ENCODE data around the gene NKAPD1.
A peak's percentile ranks its signal among the peaks of the same experiment; 100 is the strongest.
"Not testable (repeated sequence)": the region's sequence is repeated elsewhere in the genome, so short reads cannot be mapped to it uniquely, and the experiment has no call there.

NKAPD1 gene, protein sequence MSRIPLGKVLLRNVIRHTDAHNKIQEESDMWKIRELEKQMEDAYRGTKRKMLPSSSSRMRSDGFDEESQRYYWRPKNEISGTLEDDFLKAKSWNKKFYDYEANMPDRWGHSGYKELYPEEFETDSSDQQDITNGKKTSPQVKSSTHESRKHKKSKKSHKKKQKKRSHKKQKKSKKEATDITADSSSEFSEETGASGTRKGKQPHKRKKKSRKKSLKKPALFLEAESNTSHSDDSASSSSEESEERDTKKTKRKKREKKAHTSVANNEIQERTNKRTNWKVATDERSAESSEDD

GRCh38 chr11:112073941-112074811 is at the start of gene NKAPD1, which contains the start of gene PIH1D2:
Gene NKAPD1 (plus strand): TSS chr11:112074299. CDS start chr11:112075575, 1,276 bp downstream.
Gene PIH1D2 (minus strand): TSS chr11:112074017. CDS start chr11:112073174, 843 bp downstream.
- peak; percentile 51 to 69 (median 53) for DNase-seq (ENCODE audit: low read depth in 2 of 3, low spot score in 2 of 3)

- peak; percentile 65 to 74 (median 71) for DNase-seq (ENCODE audit: low read depth in 2 of 3, low spot score in 2 of 3)
Observed at GRCh38 chr11:112024773-112025678, 49.1 kb upstream of the NKAPD1 start, which contains the start of gene DLAT. Gene DLAT (plus strand): TSS chr11:112025408. CDS start chr11:112025473, 65 bp downstream.

DNA sequence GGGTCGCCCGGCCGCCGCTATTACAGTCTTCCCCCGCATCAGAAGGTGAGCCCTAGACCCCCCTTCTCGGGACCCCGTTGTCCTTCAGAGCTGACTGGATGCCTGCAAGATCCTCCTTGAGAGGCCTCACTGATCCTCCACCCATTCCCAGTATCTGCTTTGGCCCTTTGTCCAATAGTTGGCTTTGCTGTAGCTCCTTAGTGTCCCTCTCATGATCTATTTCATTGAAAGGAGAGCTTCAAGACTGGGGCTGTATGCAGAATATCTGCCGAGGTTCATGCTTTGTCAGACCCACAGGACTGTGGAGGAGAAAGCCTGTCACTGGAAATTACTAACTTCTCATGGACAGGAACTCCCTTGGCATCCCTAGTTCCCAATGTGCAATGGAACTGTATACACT is 48.4 kb upstream of the NKAPD1 start:
- peak in 1 of 3 experiments; percentile 19 for DNase-seq (ENCODE audit: low read depth in 2 of 3, low spot score in 2 of 3)

GRCh38 chr11:112026784-112027410 is 47.2 kb upstream of the NKAPD1 start:
- DNase-seq (ENCODE audit: low read depth in 2 of 3, low spot score in 2 of 3): not testable (repeated sequence)

GRCh38 chr11:112029460-112029859 is 44.6 kb upstream of the NKAPD1 start:
- DNase-seq (ENCODE audit: low read depth in 2 of 3, low spot score in 2 of 3): no peak

- DNase-seq (ENCODE audit: low read depth in 2 of 3, low spot score in 2 of 3): no peak
Observed at GRCh38 chr11:112033902-112034301, 40.2 kb upstream of the NKAPD1 start.

DNA sequence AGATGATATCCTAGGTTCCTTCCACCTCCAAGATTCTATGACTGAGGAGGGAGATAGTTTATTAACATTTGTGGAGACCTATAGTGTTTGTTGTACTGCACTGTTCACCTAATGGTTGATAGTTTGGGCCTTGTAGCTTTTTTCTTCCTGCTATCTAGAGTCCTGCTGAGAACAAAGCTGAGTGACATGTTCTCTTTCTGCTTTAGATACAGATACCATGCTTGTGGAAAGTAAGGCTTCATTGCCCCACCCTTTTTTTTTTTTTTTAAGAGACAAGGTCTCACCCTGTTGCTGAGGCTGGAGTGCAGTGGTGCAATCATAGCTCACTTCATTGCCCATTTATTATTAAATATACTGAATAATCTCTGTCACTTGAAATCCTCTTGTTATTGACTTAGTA is 36.6 kb upstream of the NKAPD1 start:
- DNase-seq (ENCODE audit: low read depth in 2 of 3, low spot score in 2 of 3): no peak

DNA sequence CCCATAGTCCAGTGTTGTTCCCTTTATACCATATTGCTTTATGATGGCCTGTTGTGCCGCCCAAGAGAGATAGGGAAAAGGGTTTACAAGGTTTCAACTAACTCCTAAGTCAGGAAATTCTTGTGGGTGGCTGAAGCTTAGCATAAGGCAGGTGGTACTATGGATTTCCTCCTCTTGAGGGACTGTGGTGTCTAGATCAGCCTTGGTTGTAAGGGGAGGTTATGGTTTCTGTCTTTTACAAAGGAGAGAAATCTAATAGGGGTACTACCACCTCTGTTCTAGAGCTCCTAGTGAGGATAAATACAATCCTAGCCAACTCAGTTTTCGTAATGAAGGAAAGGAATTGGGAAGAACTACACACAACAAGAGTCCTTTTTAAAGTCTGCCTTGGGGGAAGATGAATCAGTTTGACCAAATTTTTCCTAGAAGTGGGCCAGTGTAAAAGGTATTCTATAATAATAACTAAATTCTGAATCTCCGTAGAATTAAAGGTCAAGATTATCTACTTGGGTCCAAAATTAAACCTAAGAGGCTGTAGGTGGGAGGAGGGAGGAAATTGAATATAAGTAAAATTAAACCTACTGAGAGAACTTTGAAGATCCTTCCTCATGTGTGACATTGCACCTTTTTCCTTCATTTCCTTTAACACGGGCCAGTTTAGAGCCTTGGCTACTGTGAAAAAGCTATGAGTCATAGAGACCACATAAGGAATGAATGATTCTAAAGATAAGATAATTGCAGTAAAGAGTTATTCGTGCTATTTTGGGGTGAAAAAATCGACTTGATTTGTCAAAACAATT is 31.7 kb upstream of the NKAPD1 start:
- DNase-seq (ENCODE audit: low read depth in 2 of 3, low spot score in 2 of 3): no peak

DNA sequence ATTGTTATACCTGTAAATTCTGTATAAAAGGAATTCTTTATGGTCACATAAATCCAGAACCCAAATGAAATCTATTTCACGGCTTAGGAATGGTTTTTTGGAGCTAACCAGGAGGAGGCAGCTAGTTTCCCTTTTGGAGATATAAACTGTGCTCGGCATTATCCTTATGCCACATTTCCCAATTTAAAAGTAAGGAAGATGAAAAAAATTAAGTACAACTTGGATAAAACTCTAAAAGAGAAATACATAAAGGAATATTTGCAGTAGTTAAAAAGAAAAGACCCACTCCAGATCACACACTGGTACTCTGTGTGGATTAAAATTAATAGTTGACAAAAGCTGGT is 31.2 kb upstream of the NKAPD1 start:
- DNase-seq (ENCODE audit: low read depth in 2 of 3, low spot score in 2 of 3): no peak

GRCh38 chr11:112044961-112045360 is 29.1 kb upstream of the NKAPD1 start:
- no peak for DNase-seq (ENCODE audit: low read depth in 2 of 3, low spot score in 2 of 3)

DNA sequence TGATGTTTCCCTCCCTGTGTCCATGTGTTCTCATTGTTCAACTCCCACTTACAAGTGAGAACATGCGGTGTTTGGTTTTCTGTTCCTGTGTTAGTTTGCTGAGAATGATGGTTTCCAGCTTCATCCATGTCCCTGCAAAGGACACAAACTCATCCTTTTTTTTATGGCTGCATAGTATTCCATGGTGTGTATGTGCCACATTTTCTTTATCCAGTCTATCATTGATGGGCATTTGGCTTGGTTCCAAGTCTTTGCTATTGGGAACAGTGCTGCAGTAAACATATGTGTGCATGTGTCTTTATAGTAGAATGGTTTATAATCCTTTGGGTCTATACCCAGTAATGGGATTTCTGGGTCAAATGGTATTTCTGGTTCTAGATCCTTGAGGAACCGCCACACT is 27.5 kb upstream of the NKAPD1 start:
- not testable (repeated sequence) for DNase-seq (ENCODE audit: low read depth in 2 of 3, low spot score in 2 of 3)

GRCh38 chr11:112048256-112048655 is 25.8 kb upstream of the NKAPD1 start:
- DNase-seq (ENCODE audit: low read depth in 2 of 3, low spot score in 2 of 3): not testable (repeated sequence)

- no peak for DNase-seq (ENCODE audit: low read depth in 2 of 3, low spot score in 2 of 3)
Observed at GRCh38 chr11:112049777-112050176, 24.3 kb upstream of the NKAPD1 start.

DNA sequence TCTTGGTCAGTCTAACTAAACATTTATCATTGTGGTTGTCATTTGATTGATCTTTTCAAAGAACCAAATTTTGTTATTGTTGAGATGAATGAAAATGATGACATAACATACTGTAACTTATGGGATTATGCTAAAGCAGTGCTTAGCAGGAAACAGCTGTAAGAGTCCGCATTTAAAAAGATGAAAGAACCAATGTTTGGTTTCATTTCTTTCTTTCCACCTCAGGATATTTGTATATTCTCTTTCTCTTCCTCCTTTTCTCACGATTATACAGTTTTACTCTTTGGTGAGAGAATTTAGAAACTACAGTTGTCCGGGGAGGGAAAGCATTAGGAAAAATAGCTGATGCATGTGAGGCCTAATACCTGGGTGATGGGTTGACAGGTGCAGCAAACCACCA is 23.4 kb upstream of the NKAPD1 start:
- no peak for DNase-seq (ENCODE audit: low read depth in 2 of 3, low spot score in 2 of 3)

DNA sequence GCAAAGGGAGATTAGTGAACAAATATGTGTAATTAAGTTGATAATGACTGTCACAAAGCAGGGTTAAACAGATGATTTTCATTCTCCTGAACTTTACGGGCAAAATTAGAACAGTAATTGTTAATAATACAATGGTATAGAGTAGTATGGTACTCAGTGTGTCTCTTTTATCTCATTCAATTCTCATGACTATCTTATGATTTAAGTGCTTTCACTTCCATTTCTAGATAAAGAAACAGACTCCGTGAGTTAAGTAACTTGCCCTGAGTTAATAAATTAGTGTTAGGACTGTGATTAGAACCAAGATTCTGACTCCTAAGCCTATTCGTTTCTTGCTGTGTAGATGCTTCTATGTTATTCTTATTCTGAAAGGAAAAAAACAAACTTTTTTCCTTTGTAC is 22.3 kb upstream of the NKAPD1 start:
- no peak for DNase-seq (ENCODE audit: low read depth in 2 of 3, low spot score in 2 of 3)

GRCh38 chr11:112057170-112057569 is 16.9 kb upstream of the NKAPD1 start:
- no peak for DNase-seq (ENCODE audit: low read depth in 2 of 3, low spot score in 2 of 3)

DNA sequence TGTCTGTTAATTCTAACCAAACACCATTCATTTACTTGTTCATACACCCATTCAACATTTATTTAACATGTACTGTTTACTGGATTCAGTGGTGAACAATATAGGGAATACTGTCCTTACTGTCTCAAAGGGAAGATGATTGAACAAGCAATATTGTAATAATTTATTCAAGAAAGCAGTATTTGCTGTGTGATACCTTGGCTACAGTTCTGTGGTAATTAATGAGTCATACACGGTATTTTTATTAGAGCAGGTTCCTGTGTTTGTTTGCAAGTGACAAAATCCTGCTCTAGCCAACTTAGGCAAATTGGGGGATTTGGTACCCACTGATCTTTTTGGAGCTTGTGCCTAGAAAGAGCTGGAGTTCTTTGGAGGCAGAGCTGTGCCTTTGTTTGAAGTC is 16.0 kb upstream of the NKAPD1 start:
- DNase-seq (ENCODE audit: low read depth in 2 of 3, low spot score in 2 of 3): no peak

GRCh38 chr11:112062923-112063322 is 11.2 kb upstream of the NKAPD1 start:
- DNase-seq (ENCODE audit: low read depth in 2 of 3, low spot score in 2 of 3): no peak

GRCh38 chr11:112082729-112083128 is 8.6 kb downstream of the NKAPD1 start:
- no peak for DNase-seq (ENCODE audit: low read depth in 2 of 3, low spot score in 2 of 3)

Data from activated CD8-positive, alpha-beta memory T cell treated with anti-CD3 and anti-CD28 coated beads for 48 hours (primary cell).